ENCODE data around the gene PRDX1.

Gene PRDX1

GRCh38 chr1:45508295-45509151, 13.2 kb downstream of the PRDX1 start:
- no peaks in the 10 kb centered on the region for H4K20me1 ChIP-seq (ENCODE audit: insufficient read depth, low read length)

GRCh38 chr1:45507893-45508292, 13.8 kb downstream of the PRDX1 start:
- H3K27me3 ChIP-seq (ENCODE audit: low read depth, low read length) = no peaks in the 10 kb centered on the region
- no peaks in the 10 kb centered on the region for H4K20me1 ChIP-seq (ENCODE audit: insufficient read depth, low read length)
- H3K79me2 ChIP-seq (ENCODE audit: low read length) = no peaks in the 10 kb centered on the region
- H3K27ac ChIP-seq (ENCODE audit: low read length) = no peak overlapping the region
- H3K4me3 ChIP-seq (ENCODE audit: low read length) = no peak overlapping the region
- no peaks in the 10 kb centered on the region for H3K9me3 ChIP-seq (ENCODE audit: insufficient read depth, low read length)
- TF ChIP-seq EZH2phosphoT487 (IDR thresholded peaks at IDR 0.05; ENCODE audit: low read depth) (no peak), CTCF (IDR thresholded peaks at IDR 0.05; ENCODE audit: low read depth, low read length) (no peak)
- no peak overlapping the region for H2AFZ ChIP-seq (ENCODE audit: low read depth, low read length)
- H3K4me1 ChIP-seq (ENCODE audit: low read length) = peaks cover 4% of the 10 kb centered on the region
- no peak overlapping the region for H3K4me2 ChIP-seq (ENCODE audit: low read length)
- H3K36me3 ChIP-seq (replicated peaks; ENCODE audit: low read depth, low read length) = peaks cover 18% of the 10 kb centered on the region
- no peak overlapping the region for H3K9ac ChIP-seq (ENCODE audit: low read length)

More at GRCh38 chr1:45508295-45509151, 13.2 kb downstream of the PRDX1 start:
- H3K9me3 ChIP-seq (ENCODE audit: insufficient read depth, low read length) = no peaks in the 10 kb centered on the region
- no peak overlapping the region for H2AFZ ChIP-seq (ENCODE audit: low read depth, low read length)
- no peak overlapping the region for H3K9ac ChIP-seq (ENCODE audit: low read length)
- no peak overlapping the region for H3K27ac ChIP-seq (ENCODE audit: low read length)
- no peak for TF ChIP-seq EZH2phosphoT487 (IDR thresholded peaks at IDR 0.05; ENCODE audit: low read depth)
- TF ChIP-seq CTCF (IDR thresholded peaks at IDR 0.05; ENCODE audit: low read depth, low read length) = no peak
- H3K4me1 ChIP-seq (ENCODE audit: low read length) = peaks cover 2% of the 10 kb centered on the region
- no peaks in the 10 kb centered on the region for H3K79me2 ChIP-seq (ENCODE audit: low read length)
- peaks cover 18% of the 10 kb centered on the region for H3K36me3 ChIP-seq (replicated peaks; ENCODE audit: low read depth, low read length)
- H3K4me2 ChIP-seq (ENCODE audit: low read length) = no peak overlapping the region
- H3K27me3 ChIP-seq (ENCODE audit: low read depth, low read length) = no peaks in the 10 kb centered on the region
- no peak overlapping the region for H3K4me3 ChIP-seq (ENCODE audit: low read length)

GRCh38 chr1:45507195-45507594, 14.5 kb downstream of the PRDX1 start:
- Histone ChIP-seq H3K4me2 (ENCODE audit: low read length) (no peak overlapping the region), H4K20me1 (ENCODE audit: insufficient read depth, low read length) (no peaks in the 10 kb centered on the region), H3K27me3 (ENCODE audit: low read depth, low read length) (no peaks in the 10 kb centered on the region), H2AFZ (ENCODE audit: low read depth, low read length) (no peak overlapping the region), H3K79me2 (ENCODE audit: low read length) (no peaks in the 10 kb centered on the region), H3K36me3 (replicated peaks; ENCODE audit: low read depth, low read length) (peaks cover 15% of the 10 kb centered on the region), H3K4me3 (ENCODE audit: low read length) (no peak overlapping the region), H3K9ac (ENCODE audit: low read length) (no peak overlapping the region), H3K4me1 (ENCODE audit: low read length) (peaks cover 4% of the 10 kb centered on the region), H3K27ac (ENCODE audit: low read length) (no peak overlapping the region), H3K9me3 (ENCODE audit: insufficient read depth, low read length) (no peaks in the 10 kb centered on the region)
- TF ChIP-seq CTCF (IDR thresholded peaks at IDR 0.05; ENCODE audit: low read depth, low read length) = no peak
- no peak for TF ChIP-seq EZH2phosphoT487 (IDR thresholded peaks at IDR 0.05; ENCODE audit: low read depth)

- Histone ChIP-seq H3K4me2 (ENCODE audit: low read length) (no peak overlapping the region), H4K20me1 (ENCODE audit: insufficient read depth, low read length) (no peaks in the 10 kb centered on the region), H3K4me3 (ENCODE audit: low read length) (no peak overlapping the region), H3K27me3 (ENCODE audit: low read depth, low read length) (no peaks in the 10 kb centered on the region), H3K79me2 (ENCODE audit: low read length) (no peaks in the 10 kb centered on the region), H3K9me3 (ENCODE audit: insufficient read depth, low read length) (no peaks in the 10 kb centered on the region), H2AFZ (ENCODE audit: low read depth, low read length) (no peak overlapping the region), H3K9ac (ENCODE audit: low read length) (no peak overlapping the region), H3K4me1 (ENCODE audit: low read length) (peaks cover 12% of the 10 kb centered on the region), H3K27ac (ENCODE audit: low read length) (no peak overlapping the region), H3K36me3 (replicated peaks; ENCODE audit: low read depth, low read length) (no peaks in the 10 kb centered on the region)
- no peak for TF ChIP-seq CTCF (IDR thresholded peaks at IDR 0.05; ENCODE audit: low read depth, low read length)
- no peak for TF ChIP-seq EZH2phosphoT487 (IDR thresholded peaks at IDR 0.05; ENCODE audit: low read depth)
Observed at GRCh38 chr1:45503462-45504360, 18.0 kb downstream of the PRDX1 start.
